Vagina (tissue), 2 donors: Measurements from ENCODE around the gene LRRC8C. TPM values are rescaled to one million over a fixed set of nuclear protein-coding genes. Genes with fewer than 3 reads are reported as not detected.

Experiments
- DNase-seq, 2 donors: peaks; one replicate each; pipeline ENCODE4 v3.0.0-alpha.2; 2017; ENCODE audit errors: extremely low spot score in 2 of 2
- H3K27ac ChIP-seq: fragments of 200-600 bp; sonication (generic); one replicate; pipeline ENCODE4 v1.5.1; 2019
- H3K27me3 ChIP-seq: fragments of 200-600 bp; sonication (generic); one replicate; pipeline ENCODE4 v1.5.1; 2019
- H3K36me3 ChIP-seq, 2 donors: fragments of 200-600 bp; sonication (generic); one replicate each; pipeline ENCODE4 v1.5.1; 2017 to 2019
- H3K4me1 ChIP-seq: fragments of 200-600 bp; sonication (generic); one replicate; pipeline ENCODE4 v1.5.1; 2019
- H3K4me3 ChIP-seq, 2 donors: fragments of 200-600 bp; sonication (generic); 1 replicate in 1 of 2; 2 replicates in 1 of 2; pipeline ENCODE4 v1.5.1; 2016 to 2019
- H3K9me3 ChIP-seq: fragments of 200-600 bp; sonication (generic); one replicate; pipeline ENCODE4 v1.5.1; 2019
- CTCF ChIP-seq, 3 experiments: fragments of 450-650 bp in 2 of 3; fragments of 200-600 bp in 1 of 3; sonication (generic) in 1 of 3; IDR thresholded peaks; one replicate each; pipeline ENCODE4 v1.5.1; 2017 to 2019; ENCODE audit warnings: antibody characterized with exemption in 3 of 3, mild to moderate bottlenecking in 2 of 3, moderate library complexity in 2 of 3
- POLR2A ChIP-seq, 2 donors: fragments of 450-650 bp; IDR thresholded peaks; one replicate each; pipeline ENCODE4 v1.6.1; 2017; ENCODE audit warnings: antibody characterized with exemption in 2 of 2, mild to moderate bottlenecking in 2 of 2, moderate library complexity in 2 of 2
- POLR2AphosphoS5 ChIP-seq, 2 donors: sonication (generic); formaldehyde crosslinking; IDR thresholded peaks; one replicate each; pipeline ENCODE4 v1.9.0; 2017; ENCODE audit warnings: antibody characterized with exemption in 2 of 2, mild to moderate bottlenecking in 2 of 2, low read depth in 1 of 2; ENCODE audit not compliant: insufficient read depth in 1 of 2
- intact Hi-C: fragments of 100-400 bp; cut with DNase I; formaldehyde crosslinking; loops from one replicate; pipeline ENCODE4 v1.15.1; 2023
- total RNA-seq: library from RNA; depleted of rRNA; stranded (reverse); fragments of >200 nt; gene quantifications from one replicate; pipeline ENCODE4 v1.2.3, GENCODE V29; 2016

Gene LRRC8C
- total RNA-seq, 1 donor from 2014 or later, result 5.4 TPM

- intact Hi-C loops, result loop anchor here (5.0 kb wide), 1 partner anchor 130 kb away; the partner anchor contains the start of gene LRRC8C
- no peak overlapping the region for H3K4me3 ChIP-seq
- H3K36me3 ChIP-seq, result no peaks in the 10 kb centered on the region
- H3K27ac ChIP-seq, result no peak overlapping the region
- no peak for TF ChIP-seq POLR2AphosphoS5 (IDR thresholded peaks at IDR 0.05; ENCODE audit: insufficient read depth in 1 of 2, low read depth in 1 of 2)
- TF ChIP-seq CTCF (IDR thresholded peaks at IDR 0.05), result no peak
- TF ChIP-seq POLR2A (IDR thresholded peaks at IDR 0.05), result no peak
- H3K4me1 ChIP-seq, result peaks cover 5% of the 10 kb centered on the region
- H3K27me3 ChIP-seq, result no peaks in the 10 kb centered on the region
- DNase-seq, result no peak
- no peaks in the 10 kb centered on the region for H3K9me3 ChIP-seq
Observed at GRCh38 chr1:89761901-89762300, 129.0 kb downstream of the LRRC8C start.

- Histone ChIP-seq H3K36me3 (no peaks in the 10 kb centered on the region), H3K4me1 (peaks cover 5% of the 10 kb centered on the region), H3K27ac (no peak overlapping the region), H3K9me3 (no peaks in the 10 kb centered on the region), H3K4me3 (peak overlapping the region; percentile 44 to 46), H3K27me3 (no peaks in the 10 kb centered on the region)
- intact Hi-C loops, result loop anchor here (5.0 kb wide), 1 partner anchor 130 kb away; the partner anchor contains the start of gene LRRC8C
- DNase-seq, result no peak
- TF ChIP-seq CTCF (IDR thresholded peaks at IDR 0.05), result no peak
- no peak for TF ChIP-seq POLR2A (IDR thresholded peaks at IDR 0.05)
- TF ChIP-seq POLR2AphosphoS5 (IDR thresholded peaks at IDR 0.05; ENCODE audit: insufficient read depth in 1 of 2, low read depth in 1 of 2), result no peak
Observed at GRCh38 chr1:89762386-89762778, 129.5 kb downstream of the LRRC8C start.

GRCh38 chr1:89762779-89763648 is 130.1 kb downstream of the LRRC8C start:
- Histone ChIP-seq H3K27me3 (no peaks in the 10 kb centered on the region), H3K4me1 (peaks cover 5% of the 10 kb centered on the region), H3K4me3 (peak overlapping the region; percentile 44 to 46), H3K27ac (peak overlapping the region; percentile 60), H3K36me3 (no peaks in the 10 kb centered on the region), H3K9me3 (no peaks in the 10 kb centered on the region)
- no peak for TF ChIP-seq POLR2A (IDR thresholded peaks at IDR 0.05)
- TF ChIP-seq CTCF (IDR thresholded peaks at IDR 0.05), result peak; percentile 75 to 94 (median 83)
- peak; percentile 54 to 62 for TF ChIP-seq POLR2AphosphoS5 (IDR thresholded peaks at IDR 0.05; ENCODE audit: insufficient read depth in 1 of 2, low read depth in 1 of 2)
- intact Hi-C loops, result loop anchor here (5.0 kb wide), 1 partner anchor 131 kb away; the partner anchor contains the start of gene LRRC8C
- DNase-seq, result no peak

- H3K4me1 ChIP-seq, result peaks cover 5% of the 10 kb centered on the region
- no peaks in the 10 kb centered on the region for H3K36me3 ChIP-seq
- no peaks in the 10 kb centered on the region for H3K27me3 ChIP-seq
- TF ChIP-seq CTCF (IDR thresholded peaks at IDR 0.05) (no peak), POLR2A (IDR thresholded peaks at IDR 0.05) (no peak)
- H3K27ac ChIP-seq, result peak overlapping the region; percentile 60
- H3K9me3 ChIP-seq, result no peaks in the 10 kb centered on the region
- no peak for DNase-seq
- H3K4me3 ChIP-seq, result peak overlapping the region; percentile 44 to 46
- intact Hi-C loops, result loop anchor here (5.0 kb wide), 1 partner anchor 131 kb away; the partner anchor contains the start of gene LRRC8C
Observed at GRCh38 chr1:89763649-89763986, 130.7 kb downstream of the LRRC8C start.

- no peak for TF ChIP-seq POLR2AphosphoS5 (IDR thresholded peaks at IDR 0.05; ENCODE audit: insufficient read depth in 1 of 2, low read depth in 1 of 2)
- no peak for TF ChIP-seq POLR2A (IDR thresholded peaks at IDR 0.05)
- no peak for TF ChIP-seq CTCF (IDR thresholded peaks at IDR 0.05)
Observed at GRCh38 chr1:89765774-89766173, 132.9 kb downstream of the LRRC8C start.

More at GRCh38 chr1:89765774-89766173, 132.9 kb downstream of the LRRC8C start:
- no peaks in the 10 kb centered on the region for H3K36me3 ChIP-seq
- H3K27ac ChIP-seq, result no peak overlapping the region
- peaks cover 5% of the 10 kb centered on the region for H3K4me1 ChIP-seq
- H3K4me3 ChIP-seq, result no peak overlapping the region
- no peaks in the 10 kb centered on the region for H3K9me3 ChIP-seq
- H3K27me3 ChIP-seq, result no peaks in the 10 kb centered on the region
- DNase-seq, result no peak
- intact Hi-C loops, result no loop called here
